Immature natural killer cell (primary cell): ENCODE results near the gene RAP1GAP. TPM values are rescaled to one million over a fixed set of nuclear protein-coding genes. Genes with fewer than 3 reads are reported as not detected.

Source experiments
- DNase-seq, 3 donors: peaks; one replicate each; pipeline ENCODE4 v3.0.0; 2022; ENCODE audit warnings: mixed read lengths in 1 of 3
- H3K27ac Mint-ChIP-seq, 6 donors: one replicate each; pipeline ENCODE4 v1.8.0; 2020; ENCODE audit warnings: mixed read lengths in 6 of 6, mild to moderate bottlenecking in 5 of 6, inconsistent platforms in 4 of 6, moderate library complexity in 3 of 6
- H3K27me3 Mint-ChIP-seq, 3 donors: one replicate each; pipeline ENCODE4 v1.8.0; 2020 to 2021; ENCODE audit warnings: low read depth in 3 of 3, mild to moderate bottlenecking in 3 of 3, mixed read lengths in 3 of 3, moderate library complexity in 3 of 3, inconsistent platforms in 1 of 3
- H3K36me3 Mint-ChIP-seq, 3 donors: one replicate each; pipeline ENCODE4 v1.8.0; 2020; ENCODE audit warnings: mixed read lengths in 3 of 3, inconsistent platforms in 2 of 3, mild to moderate bottlenecking in 2 of 3
- H3K4me1 Mint-ChIP-seq, 2 donors: one replicate each; pipeline ENCODE4 v1.8.0; 2020; ENCODE audit warnings: inconsistent platforms in 2 of 2, mild to moderate bottlenecking in 2 of 2, mixed read lengths in 2 of 2, moderate library complexity in 1 of 2
- H3K4me3 Mint-ChIP-seq, 5 donors: one replicate each; pipeline ENCODE4 v1.8.0; 2020; ENCODE audit warnings: mild to moderate bottlenecking in 5 of 5, mixed read lengths in 5 of 5, inconsistent platforms in 3 of 5, moderate library complexity in 3 of 5
- H3K9me3 Mint-ChIP-seq, 6 donors: one replicate each; pipeline ENCODE4 v1.8.0; 2020; ENCODE audit warnings: mild to moderate bottlenecking in 6 of 6, mixed read lengths in 6 of 6, inconsistent platforms in 4 of 6, moderate library complexity in 3 of 6
- polyA plus RNA-seq, 3 donors: library from polyadenylated mRNA; unstranded; fragments of 300-500 nt; fragmentation: Illumina TruSeq; gene quantifications; one replicate each; pipeline ENCODE4 v1.2.3, GENCODE V29; 2021

RAP1GAP gene
- polyA plus RNA-seq, 3 donors from 2014 or later, result not detected

- H3K27ac Mint-ChIP-seq, result no peak overlapping the region
- peak overlapping the region; percentile 27 to 56 (median 29) for H3K4me3 Mint-ChIP-seq
- peak; percentile 16 to 28 (median 19) for DNase-seq
- H3K36me3 Mint-ChIP-seq, result no peaks in the 10 kb centered on the region
- H3K9me3 Mint-ChIP-seq, result no peaks in the 10 kb centered on the region
- peaks cover 10 to 12% of the 10 kb centered on the region in 2 donors for H3K4me1 Mint-ChIP-seq
- H3K27me3 Mint-ChIP-seq, result peaks cover 0 to 9% (median 0%) of the 10 kb centered on the region in 3 donors
Measured at GRCh38 chr1:21607549-21608529, 61.3 kb downstream of the RAP1GAP start.

DNA sequence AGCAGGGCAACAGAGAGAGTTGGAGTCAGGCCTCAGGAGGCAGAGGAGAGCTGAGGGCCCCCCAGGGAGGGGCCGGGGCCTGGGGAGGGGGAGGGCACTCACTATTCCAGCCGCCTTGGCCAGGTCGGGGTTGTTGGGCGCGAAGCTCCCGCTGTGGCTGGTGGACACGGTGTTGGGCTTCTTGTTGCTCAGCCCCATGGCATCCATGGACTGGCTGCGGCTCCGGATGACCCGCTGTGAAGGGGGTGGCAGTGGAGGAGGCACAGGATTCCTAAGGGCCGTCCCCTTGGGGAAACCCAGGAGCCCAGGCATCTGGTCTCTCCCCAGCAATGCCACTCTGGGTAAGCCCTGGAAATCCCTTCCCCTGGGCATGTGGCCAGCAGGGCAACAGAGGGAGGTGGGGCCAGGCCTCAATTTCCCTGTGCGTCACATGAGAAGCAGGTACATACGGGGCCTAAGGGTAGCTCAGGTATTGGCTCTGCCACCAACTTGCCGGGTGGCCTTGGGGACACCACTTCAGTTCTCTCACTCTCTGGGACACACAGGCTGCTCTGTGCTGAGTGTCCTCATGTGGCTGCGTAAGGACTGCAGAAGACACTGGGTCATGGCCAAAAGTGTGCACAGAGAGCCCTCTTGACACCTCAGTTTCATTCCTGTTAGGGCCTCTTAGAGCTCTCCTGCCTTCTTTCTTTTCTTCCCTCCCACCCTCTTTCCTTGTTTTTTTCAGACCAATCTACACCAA lies 63.0 kb downstream of the RAP1GAP start:
- Mint-ChIP-seq H3K4me1 (peaks cover 10 to 12% of the 10 kb centered on the region in 2 donors), H3K27ac (no peak overlapping the region), H3K9me3 (no peaks in the 10 kb centered on the region), H3K36me3 (no peaks in the 10 kb centered on the region), H3K27me3 (peaks cover 0 to 7% (median 0%) of the 10 kb centered on the region in 3 donors), H3K4me3 (no peak overlapping the region)
- DNase-seq, result no peak

DNA sequence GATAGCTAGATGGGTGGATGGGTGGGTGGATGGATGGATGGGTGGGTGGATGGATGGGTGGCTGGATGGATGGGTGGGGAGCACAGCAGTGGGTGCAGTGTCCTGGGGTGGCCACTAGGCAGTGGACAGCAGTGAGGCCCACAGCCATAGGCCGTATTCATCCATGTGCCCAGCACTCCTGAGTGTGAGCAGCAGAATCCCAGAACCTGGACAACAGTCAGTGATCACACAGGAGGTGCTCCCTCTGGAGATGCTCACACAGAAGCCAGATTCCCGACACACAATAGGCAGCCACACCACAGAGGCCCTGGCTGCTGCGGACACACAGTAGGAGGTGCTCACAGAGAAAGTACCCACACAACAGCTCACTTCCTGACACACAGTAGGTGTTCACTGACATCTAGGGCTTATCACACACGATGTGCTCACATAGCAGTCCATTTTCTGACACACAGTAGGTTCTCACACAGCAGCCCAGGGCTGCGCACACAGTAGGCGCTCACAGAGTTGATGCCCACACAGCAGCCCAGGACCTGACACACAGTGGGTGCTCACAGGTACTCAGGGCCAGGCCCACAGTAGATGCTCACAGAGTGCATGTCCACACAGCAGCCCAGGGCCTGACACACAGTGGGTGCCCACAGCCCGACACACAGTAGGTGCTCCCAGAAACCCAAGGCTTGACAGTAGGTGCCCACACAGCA lies 64.0 kb downstream of the RAP1GAP start:
- Mint-ChIP-seq H3K9me3 (no peaks in the 10 kb centered on the region), H3K27me3 (peaks cover 0 to 9% (median 0%) of the 10 kb centered on the region in 3 donors), H3K4me1 (peaks cover 10 to 12% of the 10 kb centered on the region in 2 donors), H3K36me3 (no peaks in the 10 kb centered on the region), H3K4me3 (no peak overlapping the region), H3K27ac (no peak overlapping the region)
- DNase-seq, result no peak

DNA sequence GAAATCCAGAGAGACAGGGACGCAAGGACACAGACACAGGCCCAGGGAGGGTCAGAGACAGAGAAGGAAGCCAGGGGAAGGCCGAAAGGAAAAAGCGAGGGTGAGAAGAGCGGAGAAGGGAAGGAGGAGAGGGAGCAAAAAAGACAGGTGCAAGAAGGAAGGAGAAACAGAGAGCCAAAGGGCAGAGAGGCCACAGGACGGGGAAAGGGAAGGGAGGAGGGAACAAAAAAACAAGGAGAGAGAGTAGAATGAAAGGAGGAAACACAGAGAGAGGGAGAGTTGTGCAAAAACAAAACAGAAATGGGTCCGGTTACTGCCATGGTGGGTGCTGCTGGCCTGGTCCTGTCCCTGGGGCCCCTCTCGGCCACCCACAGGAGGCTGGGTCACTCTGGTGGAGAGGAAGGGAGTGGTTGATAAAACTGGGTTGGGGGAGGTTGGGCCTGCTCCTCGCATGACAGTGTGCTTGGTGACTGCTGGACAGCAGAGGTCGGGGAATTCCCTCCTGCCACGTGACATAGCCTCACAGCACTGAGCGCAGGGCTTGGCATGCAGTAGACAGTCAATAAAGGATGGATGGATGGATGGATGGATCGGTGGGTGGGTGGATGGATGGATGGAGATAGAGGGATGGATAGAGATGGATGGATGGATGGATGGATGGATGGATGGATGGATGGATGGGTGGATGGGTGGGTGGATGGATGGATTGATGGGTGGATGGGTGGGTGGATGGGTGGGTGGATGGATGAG lies 64.8 kb downstream of the RAP1GAP start:
- H3K4me1 Mint-ChIP-seq, result peaks cover 10 to 12% of the 10 kb centered on the region in 2 donors
- H3K27ac Mint-ChIP-seq, result peak overlapping the region in 1 of 6 donors; percentile 51
- H3K4me3 Mint-ChIP-seq, result no peak overlapping the region
- no peaks in the 10 kb centered on the region for H3K9me3 Mint-ChIP-seq
- peaks cover 0 to 9% (median 0%) of the 10 kb centered on the region in 3 donors for H3K27me3 Mint-ChIP-seq
- H3K36me3 Mint-ChIP-seq, result no peaks in the 10 kb centered on the region
- no peak for DNase-seq

GRCh38 chr1:21603177-21604138 lies 65.7 kb downstream of the RAP1GAP start:
- H3K4me1 Mint-ChIP-seq, result peaks cover 10% of the 10 kb centered on the region in 2 donors
- H3K27ac Mint-ChIP-seq, result peak overlapping the region in 1 of 6 donors; percentile 51
- H3K9me3 Mint-ChIP-seq, result no peaks in the 10 kb centered on the region
- no peaks in the 10 kb centered on the region for H3K36me3 Mint-ChIP-seq
- no peak overlapping the region for H3K4me3 Mint-ChIP-seq
- no peak for DNase-seq
- peaks cover 0 to 9% (median 2%) of the 10 kb centered on the region in 3 donors for H3K27me3 Mint-ChIP-seq

DNA sequence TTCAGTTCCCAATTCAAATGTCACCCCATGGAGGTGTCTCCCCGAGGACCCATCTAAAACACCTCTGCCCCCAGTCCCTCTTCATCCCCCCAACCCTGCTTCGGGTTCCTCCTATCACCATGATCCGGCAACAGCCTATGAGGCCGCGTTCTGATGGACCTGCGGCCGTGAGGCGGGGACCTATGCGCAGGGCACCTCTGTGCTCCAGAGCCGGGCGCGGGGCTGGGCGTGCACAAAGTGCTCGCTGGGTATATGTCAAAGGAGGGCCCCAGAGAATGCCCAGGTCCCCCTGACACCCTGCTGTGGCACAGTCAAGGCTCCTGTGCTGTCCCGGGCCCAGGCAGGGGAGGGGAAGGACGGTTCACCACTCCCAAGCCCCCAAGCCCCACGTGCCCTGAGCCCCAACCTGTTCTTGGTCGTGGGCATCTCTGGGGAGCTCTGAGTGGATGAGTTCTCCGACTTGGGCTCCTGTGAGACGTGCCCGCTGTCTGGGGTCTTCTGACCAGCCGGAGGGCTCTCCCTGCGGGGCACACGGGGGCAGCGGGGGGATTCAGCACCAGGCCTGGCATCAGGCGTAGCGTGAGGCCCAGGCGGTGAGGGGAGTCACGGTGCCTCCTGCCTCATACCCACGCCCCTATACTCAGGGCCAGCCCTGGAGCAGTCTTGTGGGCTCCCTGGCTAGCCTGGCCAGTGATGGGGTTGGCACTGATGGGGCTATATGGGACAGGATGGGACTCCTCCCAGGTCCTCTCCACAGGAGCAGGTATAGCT lies 67.7 kb downstream of the RAP1GAP start:
- Mint-ChIP-seq H3K36me3 (no peaks in the 10 kb centered on the region), H3K27me3 (peaks cover 0 to 9% (median 2%) of the 10 kb centered on the region in 3 donors), H3K4me1 (no peaks in the 10 kb centered on the region), H3K9me3 (no peaks in the 10 kb centered on the region), H3K4me3 (no peak overlapping the region), H3K27ac (no peak overlapping the region)
- no peak for DNase-seq

DNA sequence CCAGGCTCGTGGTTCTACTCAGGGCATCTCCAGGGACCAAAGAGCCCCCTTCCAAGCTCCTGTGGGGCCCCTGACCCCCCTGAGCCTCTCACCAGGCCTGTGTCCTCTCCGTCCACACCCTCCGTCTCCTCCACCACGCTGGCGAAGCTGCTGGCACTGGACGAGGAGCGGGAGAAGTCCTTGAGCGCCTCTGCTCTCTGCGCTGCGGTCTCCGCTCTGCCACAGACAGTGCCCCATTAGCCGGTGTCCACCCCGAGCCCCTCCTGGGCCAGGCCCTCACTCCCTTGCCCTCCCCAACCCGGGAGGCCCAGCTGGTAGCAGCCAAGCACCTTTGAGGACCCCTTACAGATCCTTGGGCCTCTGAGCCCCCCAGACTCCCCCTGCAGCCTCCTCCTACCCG lies 69.8 kb downstream of the RAP1GAP start:
- Mint-ChIP-seq H3K4me3 (no peak overlapping the region), H3K27ac (no peak overlapping the region), H3K9me3 (no peaks in the 10 kb centered on the region), H3K4me1 (no peaks in the 10 kb centered on the region), H3K27me3 (peaks cover 0 to 7% (median 2%) of the 10 kb centered on the region in 3 donors), H3K36me3 (no peaks in the 10 kb centered on the region)
- DNase-seq, result no peak

DNA sequence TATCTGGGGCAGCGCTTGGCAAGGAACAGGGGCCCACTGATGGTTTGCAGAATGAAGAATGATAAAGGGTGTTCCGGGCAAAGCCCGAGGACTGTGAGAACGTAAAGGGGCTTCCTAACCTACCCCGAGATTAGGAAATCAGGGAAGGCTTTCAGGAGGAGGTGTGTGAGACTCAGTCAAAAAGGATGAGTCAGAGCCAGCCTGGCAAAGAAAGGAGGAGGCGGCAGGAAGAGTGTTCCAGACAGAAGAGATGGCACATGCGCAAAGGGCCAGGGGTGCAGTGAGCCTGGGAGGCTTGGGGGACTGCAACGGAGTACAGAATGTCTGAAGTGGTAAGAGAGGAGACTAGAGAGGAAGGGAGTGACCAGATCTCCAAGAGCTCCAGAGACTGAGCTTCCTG lies 70.3 kb downstream of the RAP1GAP start:
- H3K4me3 Mint-ChIP-seq, result no peak overlapping the region
- no peaks in the 10 kb centered on the region for H3K9me3 Mint-ChIP-seq
- H3K36me3 Mint-ChIP-seq, result no peaks in the 10 kb centered on the region
- H3K27me3 Mint-ChIP-seq, result peaks cover 0 to 5% (median 2%) of the 10 kb centered on the region in 3 donors
- H3K4me1 Mint-ChIP-seq, result no peaks in the 10 kb centered on the region
- DNase-seq, result no peak
- no peak overlapping the region for H3K27ac Mint-ChIP-seq

DNA sequence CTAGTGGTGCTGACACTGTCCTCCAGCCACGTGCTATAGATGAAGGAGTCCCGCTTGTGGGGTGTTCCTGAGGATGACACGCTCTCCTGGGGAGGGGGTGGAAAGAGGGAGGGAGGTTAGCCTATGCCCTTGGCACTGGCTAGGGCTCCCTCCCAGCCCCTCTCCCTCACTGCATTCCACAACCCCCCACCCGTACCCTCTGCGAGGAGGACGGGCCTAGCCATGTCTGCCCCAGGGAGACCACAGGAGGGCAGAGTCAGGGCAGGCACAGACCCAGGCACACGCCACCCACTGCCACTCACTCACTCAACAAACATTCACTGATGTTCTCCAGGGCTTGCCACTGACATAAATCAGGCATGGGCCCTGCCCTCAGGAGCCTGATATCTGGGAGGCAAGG lies 70.7 kb downstream of the RAP1GAP start:
- no peak for DNase-seq
- H3K36me3 Mint-ChIP-seq, result no peaks in the 10 kb centered on the region
- no peak overlapping the region for H3K27ac Mint-ChIP-seq
- no peaks in the 10 kb centered on the region for H3K4me1 Mint-ChIP-seq
- H3K4me3 Mint-ChIP-seq, result no peak overlapping the region
- peaks cover 0 to 4% (median 2%) of the 10 kb centered on the region in 3 donors for H3K27me3 Mint-ChIP-seq
- no peaks in the 10 kb centered on the region for H3K9me3 Mint-ChIP-seq

GRCh38 chr1:21597753-21598152 lies 71.4 kb downstream of the RAP1GAP start:
- no peaks in the 10 kb centered on the region for H3K9me3 Mint-ChIP-seq
- no peaks in the 10 kb centered on the region for H3K4me1 Mint-ChIP-seq
- H3K4me3 Mint-ChIP-seq, result no peak overlapping the region
- no peak overlapping the region for H3K27ac Mint-ChIP-seq
- H3K27me3 Mint-ChIP-seq, result peaks cover 0 to 4% (median 2%) of the 10 kb centered on the region in 3 donors
- H3K36me3 Mint-ChIP-seq, result no peaks in the 10 kb centered on the region
- no peak for DNase-seq

- no peak for DNase-seq
- H3K4me1 Mint-ChIP-seq, result no peaks in the 10 kb centered on the region
- H3K36me3 Mint-ChIP-seq, result no peaks in the 10 kb centered on the region
- no peak overlapping the region for H3K4me3 Mint-ChIP-seq
- no peak overlapping the region for H3K27ac Mint-ChIP-seq
- peaks cover 0 to 4% (median 2%) of the 10 kb centered on the region in 3 donors for H3K27me3 Mint-ChIP-seq
- no peaks in the 10 kb centered on the region for H3K9me3 Mint-ChIP-seq
Measured at GRCh38 chr1:21596628-21597027, 72.5 kb downstream of the RAP1GAP start.

- Mint-ChIP-seq H3K27me3 (peaks cover 0 to 4% (median 2%) of the 10 kb centered on the region in 3 donors), H3K36me3 (no peaks in the 10 kb centered on the region), H3K4me1 (no peaks in the 10 kb centered on the region), H3K4me3 (no peak overlapping the region), H3K27ac (no peak overlapping the region), H3K9me3 (no peaks in the 10 kb centered on the region)
- no peak for DNase-seq
Measured at GRCh38 chr1:21596174-21596573, 73.0 kb downstream of the RAP1GAP start.
